LNCAP (cell line): ENCODE data around the gene LRRC10B.

ENCODE experiments used
- TF ChIP-seq, protein P1 (sequence below): fragments of 450-650 bp; IDR thresholded peaks from 2 replicates; pipeline ENCODE4 v1.5.1; 2017; ENCODE audit warnings: mild to moderate bottlenecking

LRRC10B gene

DNA sequence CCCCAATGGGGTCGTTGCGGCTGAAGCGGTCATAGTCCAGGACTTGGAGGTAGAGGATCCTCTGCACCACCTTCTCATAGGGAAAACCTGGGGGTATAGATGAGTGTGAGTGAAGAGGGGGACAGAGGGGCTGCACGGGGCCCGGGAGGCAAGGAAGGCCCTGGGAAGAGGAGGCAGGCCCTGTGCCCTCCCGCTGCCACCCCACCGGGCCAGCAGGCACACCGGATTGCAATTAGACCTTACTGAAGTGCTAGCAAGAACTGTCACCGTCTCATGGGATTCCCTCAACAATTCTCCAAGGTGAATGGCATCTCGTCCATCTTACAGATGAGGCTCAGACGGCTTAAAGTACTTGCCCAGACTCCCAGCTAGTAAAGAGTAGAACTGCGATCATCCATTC, 15.9 kb downstream of the LRRC10B start:
- TF ChIP-seq, protein P1, sequence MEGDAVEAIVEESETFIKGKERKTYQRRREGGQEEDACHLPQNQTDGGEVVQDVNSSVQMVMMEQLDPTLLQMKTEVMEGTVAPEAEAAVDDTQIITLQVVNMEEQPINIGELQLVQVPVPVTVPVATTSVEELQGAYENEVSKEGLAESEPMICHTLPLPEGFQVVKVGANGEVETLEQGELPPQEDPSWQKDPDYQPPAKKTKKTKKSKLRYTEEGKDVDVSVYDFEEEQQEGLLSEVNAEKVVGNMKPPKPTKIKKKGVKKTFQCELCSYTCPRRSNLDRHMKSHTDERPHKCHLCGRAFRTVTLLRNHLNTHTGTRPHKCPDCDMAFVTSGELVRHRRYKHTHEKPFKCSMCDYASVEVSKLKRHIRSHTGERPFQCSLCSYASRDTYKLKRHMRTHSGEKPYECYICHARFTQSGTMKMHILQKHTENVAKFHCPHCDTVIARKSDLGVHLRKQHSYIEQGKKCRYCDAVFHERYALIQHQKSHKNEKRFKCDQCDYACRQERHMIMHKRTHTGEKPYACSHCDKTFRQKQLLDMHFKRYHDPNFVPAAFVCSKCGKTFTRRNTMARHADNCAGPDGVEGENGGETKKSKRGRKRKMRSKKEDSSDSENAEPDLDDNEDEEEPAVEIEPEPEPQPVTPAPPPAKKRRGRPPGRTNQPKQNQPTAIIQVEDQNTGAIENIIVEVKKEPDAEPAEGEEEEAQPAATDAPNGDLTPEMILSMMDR = no peak

- TF ChIP-seq, protein P1 = no peak
Observed at GRCh38 chr11:61524963-61525587, 16.5 kb downstream of the LRRC10B start.

- TF ChIP-seq, protein P1 = no peak
Observed at GRCh38 chr11:61526229-61526628, 17.7 kb downstream of the LRRC10B start.

GRCh38 chr11:61526956-61527731, 18.6 kb downstream of the LRRC10B start:
- TF ChIP-seq, protein P1 = no peak

- TF ChIP-seq, protein P1 = no peak
Observed at GRCh38 chr11:61528114-61528513, 19.6 kb downstream of the LRRC10B start.

DNA sequence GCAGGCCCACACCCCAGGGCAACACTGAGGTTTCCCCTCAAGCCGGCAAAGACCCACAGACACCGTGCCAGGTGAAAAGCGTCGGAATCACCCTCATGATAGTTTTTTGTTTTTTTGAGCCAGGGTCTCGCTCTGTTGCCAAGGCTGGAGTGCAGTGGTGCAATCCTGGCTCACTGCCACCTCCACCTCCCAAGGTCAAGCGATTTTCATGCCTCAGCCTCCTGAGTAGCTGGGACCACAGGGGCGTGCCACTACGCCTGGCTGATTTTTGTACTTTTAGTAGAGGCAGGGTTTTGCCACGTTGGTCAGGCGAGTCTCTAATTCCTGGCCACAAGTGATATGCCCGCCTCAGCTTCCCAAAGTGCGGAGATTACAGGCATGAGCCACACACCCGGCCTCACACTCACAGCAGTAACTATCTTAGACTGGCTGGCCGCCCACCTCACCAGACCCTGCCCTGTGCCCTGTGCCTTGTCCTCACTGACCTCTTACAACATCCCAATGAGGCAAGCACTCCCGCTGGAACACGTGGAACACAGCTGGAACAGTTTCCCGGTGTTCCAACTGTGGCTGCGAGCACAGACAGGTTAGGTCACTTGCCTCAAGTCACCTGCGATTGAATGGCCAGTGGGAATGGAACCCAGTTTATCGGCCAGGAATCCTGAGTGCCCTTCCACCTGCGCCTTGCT, 21.1 kb downstream of the LRRC10B start:
- TF ChIP-seq, protein P1 = no peak

- TF ChIP-seq, protein P1 = no peak
Observed at GRCh38 chr11:61531044-61531443, 22.5 kb downstream of the LRRC10B start.
